ENCODE data around the gene ERCC1. TPM values are rescaled to one million over a fixed set of nuclear protein-coding genes. Genes with fewer than 3 reads are reported as not detected.
A peak's percentile ranks its signal among the peaks of the same experiment; 100 is the strongest.

Gene ERCC1
- total and polyA plus RNA-seq, 2 of the 13 experiments (the other 11 are each of a cell fraction or from before 2014, with no cell fraction given) = 40.0 to 66.4 TPM

- TF ChIP-seq, protein P1, sequence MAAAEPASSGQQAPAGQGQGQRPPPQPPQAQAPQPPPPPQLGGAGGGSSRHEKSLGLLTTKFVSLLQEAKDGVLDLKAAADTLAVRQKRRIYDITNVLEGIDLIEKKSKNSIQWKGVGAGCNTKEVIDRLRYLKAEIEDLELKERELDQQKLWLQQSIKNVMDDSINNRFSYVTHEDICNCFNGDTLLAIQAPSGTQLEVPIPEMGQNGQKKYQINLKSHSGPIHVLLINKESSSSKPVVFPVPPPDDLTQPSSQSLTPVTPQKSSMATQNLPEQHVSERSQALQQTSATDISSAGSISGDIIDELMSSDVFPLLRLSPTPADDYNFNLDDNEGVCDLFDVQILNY (CRISPR knock-in tag; conservative IDR thresholded peaks at IDR 0.05) = 0 out of 2 replicates have a peak, but pooled peaks have one; percentile 48
- no peak for TF ChIP-seq THRA (CRISPR knock-in tag; IDR thresholded peaks at IDR 0.05; ENCODE audit: borderline replicate concordance)
- TF ChIP-seq ZBTB7B (CRISPR knock-in tag; IDR thresholded peaks at IDR 0.05) = no peak; the same call in 1 of the 2 replicates
- peak; percentile 44; the same call in 1 of the 2 replicates for TF ChIP-seq ZNF317 (CRISPR knock-in tag; IDR thresholded peaks at IDR 0.05)
- TF ChIP-seq JUND (CRISPR knock-in tag; IDR thresholded peaks at IDR 0.05) = peak; percentile 41; the same call in 1 of the 2 replicates
- TF ChIP-seq, protein P2, sequence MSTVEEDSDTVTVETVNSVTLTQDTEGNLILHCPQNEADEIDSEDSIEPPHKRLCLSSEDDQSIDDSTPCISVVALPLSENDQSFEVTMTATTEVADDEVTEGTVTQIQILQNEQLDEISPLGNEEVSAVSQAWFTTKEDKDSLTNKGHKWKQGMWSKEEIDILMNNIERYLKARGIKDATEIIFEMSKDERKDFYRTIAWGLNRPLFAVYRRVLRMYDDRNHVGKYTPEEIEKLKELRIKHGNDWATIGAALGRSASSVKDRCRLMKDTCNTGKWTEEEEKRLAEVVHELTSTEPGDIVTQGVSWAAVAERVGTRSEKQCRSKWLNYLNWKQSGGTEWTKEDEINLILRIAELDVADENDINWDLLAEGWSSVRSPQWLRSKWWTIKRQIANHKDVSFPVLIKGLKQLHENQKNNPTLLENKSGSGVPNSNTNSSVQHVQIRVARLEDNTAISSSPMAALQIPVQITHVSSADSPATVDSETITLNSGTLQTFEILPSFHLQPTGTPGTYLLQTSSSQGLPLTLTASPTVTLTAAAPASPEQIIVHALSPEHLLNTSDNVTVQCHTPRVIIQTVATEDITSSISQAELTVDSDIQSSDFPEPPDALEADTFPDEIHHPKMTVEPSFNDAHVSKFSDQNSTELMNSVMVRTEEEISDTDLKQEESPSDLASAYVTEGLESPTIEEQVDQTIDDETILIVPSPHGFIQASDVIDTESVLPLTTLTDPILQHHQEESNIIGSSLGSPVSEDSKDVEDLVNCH (CRISPR knock-in tag; IDR thresholded peaks at IDR 0.05) = no peak
- TF ChIP-seq, protein P3, sequence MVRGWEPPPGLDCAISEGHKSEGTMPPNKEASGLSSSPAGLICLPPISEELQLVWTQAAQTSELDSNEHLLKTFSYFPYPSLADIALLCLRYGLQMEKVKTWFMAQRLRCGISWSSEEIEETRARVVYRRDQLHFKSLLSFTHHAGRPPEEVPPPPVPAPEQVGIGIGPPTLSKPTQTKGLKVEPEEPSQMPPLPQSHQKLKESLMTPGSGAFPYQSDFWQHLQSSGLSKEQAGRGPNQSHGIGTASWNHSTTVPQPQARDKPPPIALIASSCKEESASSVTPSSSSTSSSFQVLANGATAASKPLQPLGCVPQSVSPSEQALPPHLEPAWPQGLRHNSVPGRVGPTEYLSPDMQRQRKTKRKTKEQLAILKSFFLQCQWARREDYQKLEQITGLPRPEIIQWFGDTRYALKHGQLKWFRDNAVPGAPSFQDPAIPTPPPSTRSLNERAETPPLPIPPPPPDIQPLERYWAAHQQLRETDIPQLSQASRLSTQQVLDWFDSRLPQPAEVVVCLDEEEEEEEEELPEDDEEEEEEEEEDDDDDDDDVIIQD (CRISPR knock-in tag; IDR thresholded peaks at IDR 0.05; ENCODE audit: low read depth) = peak; percentile 22; the same call in 1 of the 2 replicates
- TF ChIP-seq ZNF432 (CRISPR knock-in tag; IDR thresholded peaks at IDR 0.05; ENCODE audit: borderline replicate concordance) = no peak
- TF ChIP-seq FOXK2 (IDR thresholded peaks at IDR 0.05) = no peak
- no peak for TF ChIP-seq HMGA1 (CRISPR knock-in tag; conservative IDR thresholded peaks at IDR 0.05)
- no peak for TF ChIP-seq SATB2 (CRISPR knock-in tag; IDR thresholded peaks at IDR 0.05)
- no peak for TF ChIP-seq U2AF1 (optimal IDR thresholded peaks at IDR 0.05; ENCODE audit: low read depth, low read length)
- no peak for TF ChIP-seq RCOR2 (CRISPR knock-in tag; IDR thresholded peaks at IDR 0.05)
- no peak for TF ChIP-seq MZF1 (CRISPR knock-in tag; IDR thresholded peaks at IDR 0.05; ENCODE audit: borderline replicate concordance)
- TF ChIP-seq ZNF780A (CRISPR knock-in tag; IDR thresholded peaks at IDR 0.05) = no peak
- peak; percentile 46; the same call in 1 of the 2 replicates for TF ChIP-seq PRDM10 (CRISPR knock-in tag; IDR thresholded peaks at IDR 0.05; ENCODE audit: low read depth)
- no peak for TF ChIP-seq ZNF784 (CRISPR knock-in tag; IDR thresholded peaks at IDR 0.05; ENCODE audit: borderline replicate concordance)
- TF ChIP-seq SAP130 (CRISPR knock-in tag; IDR thresholded peaks at IDR 0.05; ENCODE audit: low read depth) = 0 out of 2 replicates have a peak, but pooled peaks have one; percentile 4
Observed at GRCh38 chr19:45405435-45406225, 18.1 kb downstream of the ERCC1 start (continued).
